MM.1S (cell line): ENCODE data around the gene ARMC9.

Experiments
- EZH2 ChIP-seq: fragments of 300-600 bp; sonication (generic); optimal IDR thresholded peaks from 2 replicates; pipeline ENCODE3; 2017; ENCODE audit warnings: low read depth, mild to moderate bottlenecking, antibody characterized with exemption, low read length, mixed read lengths
- EZH2phosphoT487 ChIP-seq: fragments of 300-600 bp; sonication (generic); IDR thresholded peaks from 2 replicates; pipeline ENCODE4 v1.6.1; 2018; ENCODE audit warnings: antibody characterized with exemption, low read length
- TF ChIP-seq, protein P1 (sequence below): fragments of 300-600 bp; sonication (generic); IDR thresholded peaks from 2 replicates; pipeline ENCODE4 v1.5.1; 2016; ENCODE audit warnings: antibody characterized with exemption, low read length, mixed read lengths

GRCh38 chr2:231160701-231161100 is 37.7 kb upstream of the ARMC9 start:
- TF ChIP-seq, protein P1, sequence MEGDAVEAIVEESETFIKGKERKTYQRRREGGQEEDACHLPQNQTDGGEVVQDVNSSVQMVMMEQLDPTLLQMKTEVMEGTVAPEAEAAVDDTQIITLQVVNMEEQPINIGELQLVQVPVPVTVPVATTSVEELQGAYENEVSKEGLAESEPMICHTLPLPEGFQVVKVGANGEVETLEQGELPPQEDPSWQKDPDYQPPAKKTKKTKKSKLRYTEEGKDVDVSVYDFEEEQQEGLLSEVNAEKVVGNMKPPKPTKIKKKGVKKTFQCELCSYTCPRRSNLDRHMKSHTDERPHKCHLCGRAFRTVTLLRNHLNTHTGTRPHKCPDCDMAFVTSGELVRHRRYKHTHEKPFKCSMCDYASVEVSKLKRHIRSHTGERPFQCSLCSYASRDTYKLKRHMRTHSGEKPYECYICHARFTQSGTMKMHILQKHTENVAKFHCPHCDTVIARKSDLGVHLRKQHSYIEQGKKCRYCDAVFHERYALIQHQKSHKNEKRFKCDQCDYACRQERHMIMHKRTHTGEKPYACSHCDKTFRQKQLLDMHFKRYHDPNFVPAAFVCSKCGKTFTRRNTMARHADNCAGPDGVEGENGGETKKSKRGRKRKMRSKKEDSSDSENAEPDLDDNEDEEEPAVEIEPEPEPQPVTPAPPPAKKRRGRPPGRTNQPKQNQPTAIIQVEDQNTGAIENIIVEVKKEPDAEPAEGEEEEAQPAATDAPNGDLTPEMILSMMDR = no peak
- TF ChIP-seq EZH2phosphoT487 (no peak), EZH2 (no peak)
